T-helper 17 cell (primary cell): ENCODE results near the gene CASP8. TPM values are rescaled to one million over a fixed set of nuclear protein-coding genes. Genes with fewer than 3 reads are reported as not detected.
"Not testable (repeated sequence)": the region's sequence is repeated elsewhere in the genome, so short reads cannot be mapped to it uniquely, and the experiment has no call there.

ENCODE experiments used
- ATAC-seq: fragments of 150-1000 bp; cut with Tn5 transposase; 2 replicates; pipeline ENCODE4 v1.10.0; 2021; ENCODE audit warnings: mild to moderate bottlenecking, moderate library complexity
- DNase-seq, 3 donors: peaks; one replicate each; pipeline versions ENCODE4 v3.0.0 to v3.0.0-alpha.2; 2020 to 2021
- H3K9me3 ChIP-seq: one replicate; pipeline ENCODE4 v1.7.0; 2013; ENCODE audit warnings: low read length, mild to moderate bottlenecking; ENCODE audit not compliant: control insufficient read depth, poor library complexity, severe bottlenecking
- H3K27ac Mint-ChIP-seq: one replicate; pipeline ENCODE4 v1.8.0; 2022; ENCODE audit warnings: mild to moderate bottlenecking, moderate library complexity, mixed read lengths
- H3K27me3 Mint-ChIP-seq: one replicate; pipeline ENCODE4 v1.8.0; 2022; ENCODE audit warnings: mixed read lengths
- H3K36me3 Mint-ChIP-seq: one replicate; pipeline ENCODE4 v1.8.0; 2022; ENCODE audit warnings: low read depth, mixed read lengths
- H3K4me1 Mint-ChIP-seq: one replicate; pipeline ENCODE4 v1.8.0; 2022; ENCODE audit warnings: mild to moderate bottlenecking, mixed read lengths
- H3K4me3 Mint-ChIP-seq: one replicate; pipeline ENCODE4 v1.8.0; 2022; ENCODE audit warnings: mild to moderate bottlenecking, moderate library complexity, mixed read lengths
- total RNA-seq, 4 donors: library from RNA in 2 of 4; stranded (reverse) in 2 of 4; gene quantifications; one replicate each; pipeline ENCODE4 v1.2.3 and lab custom pipeline; 2022 to 2026

Gene CASP8
- total RNA-seq, 2 donors from 2014 or later, result 191 to 201 TPM

DNA sequence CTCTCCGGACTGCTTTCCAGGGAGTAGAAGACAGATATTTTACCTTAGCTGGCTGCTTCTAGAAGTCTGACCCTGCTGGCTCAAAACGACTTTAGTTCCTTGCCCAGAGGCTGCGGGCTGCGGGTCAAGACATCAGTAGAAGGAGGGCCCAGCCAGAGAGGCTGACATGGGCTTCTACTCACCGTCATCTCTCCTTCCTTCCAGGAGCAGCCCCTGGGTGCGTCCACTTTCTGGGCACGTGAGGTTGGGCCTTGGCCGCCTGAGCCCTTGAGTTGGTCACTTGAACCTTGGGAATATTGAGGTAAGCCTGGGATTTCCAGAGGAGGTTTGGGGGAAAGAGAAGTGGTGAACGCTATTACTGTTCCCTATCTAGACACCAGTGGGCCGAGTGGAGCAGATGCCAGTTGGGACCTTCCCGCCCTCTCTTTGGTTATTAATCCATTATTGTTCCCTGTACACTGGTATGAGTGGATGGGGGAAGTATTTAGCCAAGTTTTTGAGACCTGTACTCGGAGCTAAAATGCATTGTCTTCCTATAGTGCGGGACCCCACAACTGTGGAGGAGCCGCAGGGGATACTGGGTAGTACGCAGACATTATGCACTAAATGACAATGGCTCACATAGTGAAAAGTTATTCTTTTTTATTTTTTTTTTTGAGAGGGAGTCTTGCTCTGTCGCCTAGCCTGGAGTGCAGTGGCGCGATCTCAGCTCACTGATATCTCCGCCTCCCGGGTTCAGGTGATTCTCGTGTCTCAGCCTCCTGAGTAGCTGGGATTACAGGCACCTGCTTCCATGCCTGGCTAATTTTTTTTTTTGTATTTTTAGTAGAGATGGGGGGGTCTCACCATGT is 26.3 kb upstream of the CASP8 start:
- ATAC-seq (peak; percentile 7), DNase-seq (no peak)
- H3K9me3 ChIP-seq, result no peaks in the 10 kb centered on the region
- H3K4me1 Mint-ChIP-seq, result peaks cover 27% of the 10 kb centered on the region
- H3K27ac Mint-ChIP-seq, result peak overlapping the region; percentile 99
- H3K4me3 Mint-ChIP-seq, result peak overlapping the region; percentile 97
- peaks cover 4% of the 10 kb centered on the region for H3K36me3 Mint-ChIP-seq
- H3K27me3 Mint-ChIP-seq, result no peaks in the 10 kb centered on the region

DNA sequence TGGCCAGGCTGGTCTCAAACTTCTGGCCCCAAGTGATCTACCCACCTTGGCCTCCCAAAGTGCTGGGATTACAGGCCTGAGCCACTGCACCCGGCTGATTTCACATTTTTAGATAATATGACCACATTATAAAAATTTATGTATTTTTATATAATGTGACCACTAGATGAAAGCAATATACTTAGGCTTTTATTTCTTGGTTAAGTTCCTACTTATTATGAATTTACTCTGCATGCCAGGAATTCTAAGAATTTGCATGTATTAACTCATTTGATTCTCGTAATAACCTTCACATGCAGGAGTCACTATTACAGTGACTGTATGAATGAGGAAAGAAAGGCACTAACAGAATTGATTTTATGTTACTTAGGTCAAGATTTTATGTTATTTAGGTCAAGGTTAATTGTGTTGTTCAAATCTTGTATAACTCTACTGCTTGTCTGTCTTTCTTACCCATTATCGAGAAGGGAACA is 25.6 kb upstream of the CASP8 start:
- H3K27me3 Mint-ChIP-seq, result no peaks in the 10 kb centered on the region
- ATAC-seq, result no peak
- no peak for DNase-seq
- H3K4me3 Mint-ChIP-seq, result peak overlapping the region; percentile 97
- H3K27ac Mint-ChIP-seq, result peak overlapping the region; percentile 99
- H3K9me3 ChIP-seq, result no peaks in the 10 kb centered on the region
- H3K4me1 Mint-ChIP-seq, result peaks cover 31% of the 10 kb centered on the region
- peaks cover 8% of the 10 kb centered on the region for H3K36me3 Mint-ChIP-seq

DNA sequence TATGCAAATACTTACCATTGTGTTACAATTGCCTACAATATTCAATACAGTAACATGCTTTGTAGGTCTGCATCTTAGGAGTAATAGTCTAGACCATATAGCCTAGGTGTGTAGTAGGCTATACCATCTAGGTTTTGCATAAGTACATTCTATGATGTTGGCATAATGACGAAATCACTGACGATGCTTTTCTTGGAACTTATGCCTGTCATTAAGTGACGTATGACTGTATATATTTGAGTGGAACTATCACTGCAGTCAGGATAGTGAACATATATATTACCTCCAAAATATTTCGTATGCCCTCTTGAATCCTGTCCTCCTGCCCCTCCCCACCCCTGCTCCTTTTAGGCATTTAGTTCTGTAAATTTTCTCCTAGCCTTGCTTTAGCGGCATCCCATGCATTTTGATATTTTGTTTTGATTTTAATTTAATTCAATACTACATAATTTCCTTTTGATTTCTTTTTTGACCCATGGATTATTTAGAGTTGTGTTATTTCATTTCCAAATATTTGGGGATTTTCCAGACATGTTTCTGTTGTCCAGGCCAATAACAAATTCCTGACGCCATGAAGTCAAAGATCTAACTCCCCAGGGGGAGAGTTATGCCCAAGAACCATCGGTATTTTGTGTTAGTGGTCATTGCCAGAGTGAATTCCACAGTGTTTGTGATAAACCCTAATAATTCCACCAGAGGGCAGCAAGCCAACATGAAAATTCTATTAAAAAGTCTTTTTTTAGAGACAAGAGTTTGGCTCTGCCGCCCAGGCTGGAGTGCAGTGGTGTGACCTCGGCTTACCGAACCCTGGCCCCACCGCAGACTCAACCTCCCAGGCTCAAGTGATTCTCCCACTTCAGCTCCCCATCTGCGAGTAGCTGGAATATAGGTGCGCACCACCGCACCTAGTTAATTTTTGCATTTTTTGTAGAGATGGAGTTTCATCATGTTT is 24.2 kb upstream of the CASP8 start:
- Mint-ChIP-seq H3K27me3 (no peaks in the 10 kb centered on the region), H3K4me3 (peak overlapping the region; percentile 89), H3K27ac (peak overlapping the region; percentile 99), H3K4me1 (peaks cover 39% of the 10 kb centered on the region), H3K36me3 (peaks cover 18% of the 10 kb centered on the region)
- no peak for ATAC-seq
- peak in 2 of 3 donors; percentile 15 to 42 for DNase-seq
- H3K9me3 ChIP-seq, result no peaks in the 10 kb centered on the region

DNA sequence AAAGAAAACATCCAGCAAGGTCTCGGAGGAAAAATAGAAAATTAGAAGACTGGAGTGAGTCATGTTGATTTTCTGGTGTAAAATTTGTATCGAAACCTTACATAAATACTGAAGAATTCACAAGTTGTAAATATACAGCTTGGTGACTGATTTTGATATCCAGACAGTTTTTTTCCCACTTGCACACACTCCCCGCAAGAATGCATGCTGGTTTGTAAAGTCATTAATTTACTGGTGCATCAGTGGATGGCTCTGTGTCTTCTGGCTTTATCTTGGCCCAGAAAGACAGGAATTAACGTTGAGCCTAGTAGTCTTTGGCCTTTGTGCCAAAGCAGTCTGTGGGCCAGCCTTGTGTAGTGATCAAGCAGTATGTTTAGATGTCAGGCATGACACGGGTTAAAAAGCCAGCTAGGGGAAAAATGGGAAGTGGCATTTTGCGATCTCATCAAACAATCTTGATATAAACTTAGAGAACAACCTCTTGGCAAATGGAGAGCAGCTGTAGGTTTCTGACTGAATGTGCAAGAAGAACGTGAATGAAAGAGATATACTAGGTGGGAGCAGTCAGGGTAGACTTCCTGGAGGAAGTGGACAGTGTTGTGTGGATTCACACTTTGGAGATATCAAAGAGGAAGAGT is 22.7 kb upstream of the CASP8 start:
- H3K9me3 ChIP-seq, result no peaks in the 10 kb centered on the region
- Mint-ChIP-seq H3K4me1 (peaks cover 36% of the 10 kb centered on the region), H3K36me3 (peaks cover 19% of the 10 kb centered on the region), H3K4me3 (peak overlapping the region; percentile 60), H3K27me3 (no peaks in the 10 kb centered on the region), H3K27ac (peak overlapping the region; percentile 99)
- ATAC-seq, result no peak
- no peak for DNase-seq

DNA sequence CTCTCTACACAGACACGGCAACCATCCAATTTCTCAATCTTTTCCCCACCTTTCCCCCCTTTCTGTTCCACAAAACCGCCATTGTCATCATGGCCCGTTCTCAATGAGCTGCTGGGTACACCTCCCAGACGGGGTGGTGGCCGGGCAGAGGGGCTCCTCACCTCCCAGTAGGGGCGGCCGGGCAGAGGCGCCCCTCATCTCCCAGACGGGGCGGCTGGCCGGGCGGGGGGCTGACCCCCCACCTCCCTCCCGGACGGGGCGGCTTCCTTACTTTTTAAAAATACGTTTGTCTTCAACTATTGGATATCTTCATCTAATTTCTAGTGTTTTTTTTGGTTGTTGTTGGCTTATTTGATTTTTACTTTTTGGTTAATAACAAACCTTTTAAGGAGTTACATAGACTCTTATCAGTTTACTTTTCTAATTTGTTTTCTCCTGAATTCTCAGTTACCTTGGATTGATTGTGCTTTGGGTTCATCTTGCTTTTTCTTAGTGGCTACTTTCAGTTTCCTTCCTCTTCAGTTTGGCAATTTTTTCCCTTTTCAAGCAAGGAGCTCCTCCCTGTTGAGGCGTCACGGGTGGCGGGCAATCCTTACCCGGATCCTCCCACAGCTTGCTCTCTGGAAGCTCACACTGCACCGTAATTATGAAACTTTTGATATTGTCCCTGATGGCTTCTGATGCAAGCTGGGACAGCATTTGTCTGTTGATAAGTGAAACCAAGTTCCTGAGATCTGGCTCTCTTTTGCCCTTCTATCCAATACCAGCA is 21.0 kb upstream of the CASP8 start:
- DNase-seq, H3K9me3 ChIP-seq, ATAC-seq, H3K27me3 Mint-ChIP-seq: not testable (repeated sequence)
- Mint-ChIP-seq H3K36me3 (peaks cover 19% of the 10 kb centered on the region), H3K27ac (peak overlapping the region; percentile 94), H3K4me3 (peak overlapping the region; percentile 74), H3K4me1 (peaks cover 33% of the 10 kb centered on the region)

DNA sequence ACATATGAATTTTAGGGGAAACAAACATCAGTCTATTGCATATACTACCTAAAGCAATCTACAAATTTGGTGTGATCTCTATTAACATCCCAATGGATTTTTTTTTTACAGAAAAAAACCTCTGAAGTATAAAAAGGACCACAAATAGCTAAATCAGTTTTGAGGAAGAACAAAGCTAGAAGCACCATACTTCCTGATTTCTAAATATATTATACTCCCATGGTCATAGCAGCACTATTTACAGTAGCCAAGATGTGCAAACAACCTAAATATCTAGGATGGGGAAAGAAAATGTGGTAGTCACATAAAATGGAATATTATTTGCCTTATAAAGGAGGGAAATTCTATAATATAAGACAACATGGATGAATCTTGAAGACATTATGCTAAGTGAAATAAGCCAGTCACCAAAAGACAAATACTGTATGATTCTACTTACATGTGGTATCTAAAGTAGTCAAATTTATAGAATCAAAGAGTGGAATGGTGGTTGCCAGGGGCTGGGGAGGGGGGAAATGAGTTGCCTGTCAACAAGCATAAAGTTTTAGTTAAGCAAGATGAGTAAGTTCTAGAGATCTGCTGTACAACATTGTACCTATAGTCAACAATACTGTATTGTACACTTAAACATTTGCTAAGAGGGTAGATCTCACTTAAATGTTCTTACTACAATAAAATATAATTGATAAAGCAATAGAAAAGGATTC is 17.6 kb upstream of the CASP8 start:
- H3K4me1 Mint-ChIP-seq, result peaks cover 39% of the 10 kb centered on the region
- H3K27ac Mint-ChIP-seq, result peak overlapping the region; percentile 94
- DNase-seq (no peak), ATAC-seq (no peak)
- no peaks in the 10 kb centered on the region for H3K9me3 ChIP-seq
- no peaks in the 10 kb centered on the region for H3K27me3 Mint-ChIP-seq
- peak overlapping the region; percentile 15 for H3K4me3 Mint-ChIP-seq
- H3K36me3 Mint-ChIP-seq, result peaks cover 18% of the 10 kb centered on the region

DNA sequence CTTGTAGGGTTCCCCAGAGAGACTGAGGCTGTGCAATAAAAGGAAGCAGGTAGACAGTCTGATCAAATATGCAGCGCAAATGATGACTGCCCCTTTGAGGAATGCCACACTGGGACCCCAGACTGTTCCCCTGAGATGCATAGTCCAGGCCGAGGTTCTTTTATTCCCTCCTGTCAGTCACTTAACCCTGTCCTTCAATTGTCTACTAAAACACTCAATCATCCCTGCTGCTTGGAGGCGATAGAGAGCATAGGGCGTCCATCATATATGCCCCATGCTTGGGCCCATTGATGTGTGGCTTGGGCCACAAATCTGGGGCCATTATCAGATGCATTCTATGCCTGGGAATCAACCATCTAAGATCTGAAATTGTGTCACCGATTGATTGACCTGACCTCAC is 15.5 kb upstream of the CASP8 start:
- no peaks in the 10 kb centered on the region for H3K9me3 ChIP-seq
- Mint-ChIP-seq H3K27ac (peak overlapping the region; percentile 75), H3K27me3 (no peaks in the 10 kb centered on the region), H3K36me3 (peaks cover 13% of the 10 kb centered on the region), H3K4me3 (no peak overlapping the region), H3K4me1 (peaks cover 41% of the 10 kb centered on the region)
- DNase-seq (no peak), ATAC-seq (no peak)

DNA sequence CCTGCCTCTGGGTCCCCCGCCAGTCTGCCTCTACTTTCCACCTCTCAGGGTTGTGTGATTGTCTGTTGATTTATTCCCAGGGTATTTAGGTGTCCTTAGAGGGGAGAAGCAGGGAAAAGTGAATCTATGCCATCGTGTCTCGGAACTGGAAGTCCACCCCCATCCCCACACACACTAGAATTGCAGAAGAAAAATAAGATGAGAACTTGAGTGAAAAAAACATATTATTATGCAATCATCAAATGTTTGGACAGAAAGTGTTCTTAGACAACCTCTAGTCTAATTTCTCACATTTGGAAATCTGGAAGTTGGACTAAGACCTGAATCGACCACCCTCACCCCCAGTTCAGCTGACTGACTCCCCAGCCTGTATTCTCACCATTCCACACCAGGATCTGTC is 14.1 kb upstream of the CASP8 start:
- peaks cover 40% of the 10 kb centered on the region for H3K4me1 Mint-ChIP-seq

DNA sequence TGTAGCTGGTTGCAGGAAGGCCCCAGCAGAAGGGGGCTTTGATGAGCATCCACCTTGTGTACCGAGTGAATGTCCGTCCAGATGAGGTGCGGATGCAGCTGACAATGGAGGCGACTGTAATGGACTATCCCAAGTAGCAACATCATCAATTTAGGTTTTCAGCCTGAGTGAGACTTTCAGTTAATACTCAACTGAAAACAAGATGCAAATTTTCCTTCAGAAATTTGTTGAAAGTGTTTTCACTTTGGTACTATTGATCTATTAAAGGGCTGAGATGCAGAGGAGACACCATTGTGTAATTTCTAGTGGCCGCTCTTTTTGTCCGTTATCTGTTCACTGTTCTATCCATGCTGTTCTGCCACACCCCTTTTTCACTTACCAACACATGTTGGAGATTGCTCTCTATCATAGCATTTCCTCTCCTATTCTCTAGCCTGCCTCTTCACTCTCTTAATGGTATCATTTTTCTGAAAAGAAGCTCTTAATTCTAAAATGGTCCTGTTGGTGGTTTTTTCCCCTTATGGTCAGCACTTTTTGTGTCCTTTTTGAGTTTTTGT is 12.0 kb upstream of the CASP8 start:
- H3K27ac Mint-ChIP-seq, result peak overlapping the region; percentile 100
- peaks cover 49% of the 10 kb centered on the region for H3K4me1 Mint-ChIP-seq
- no peak for DNase-seq
- H3K36me3 Mint-ChIP-seq, result peaks cover 8% of the 10 kb centered on the region
- H3K9me3 ChIP-seq, result no peaks in the 10 kb centered on the region
- no peak overlapping the region for H3K4me3 Mint-ChIP-seq
- no peaks in the 10 kb centered on the region for H3K27me3 Mint-ChIP-seq
- no peak for ATAC-seq

More for the DNA sequence above, 14.1 kb upstream of the CASP8 start:
- Mint-ChIP-seq H3K4me3 (no peak overlapping the region), H3K27ac (peak overlapping the region; percentile 87), H3K27me3 (no peaks in the 10 kb centered on the region), H3K36me3 (peaks cover 5% of the 10 kb centered on the region)
- ATAC-seq (no peak), DNase-seq (no peak)
- no peaks in the 10 kb centered on the region for H3K9me3 ChIP-seq

DNA sequence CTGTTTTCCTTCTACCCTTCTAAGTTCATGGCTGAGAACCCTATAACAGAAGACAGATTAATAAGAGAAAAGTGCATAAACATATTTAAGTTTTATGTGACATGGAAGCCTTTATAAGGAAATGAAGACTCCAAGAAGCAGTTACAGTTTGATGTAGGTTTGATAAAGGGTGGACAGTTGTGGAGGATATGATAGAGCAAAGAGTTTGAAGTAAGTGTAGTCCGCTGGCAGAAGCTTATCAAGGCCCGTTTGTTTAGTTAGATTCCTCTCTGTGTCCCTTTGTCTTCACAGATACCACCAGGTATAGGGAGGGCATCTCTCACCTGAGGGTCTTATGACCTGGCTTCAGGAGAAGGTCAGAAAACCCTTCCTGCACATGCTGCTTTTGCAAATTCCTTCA is 10.4 kb upstream of the CASP8 start:
- Mint-ChIP-seq H3K4me1 (peaks cover 55% of the 10 kb centered on the region), H3K27ac (peak overlapping the region; percentile 100), H3K36me3 (peaks cover 8% of the 10 kb centered on the region), H3K4me3 (no peak overlapping the region), H3K27me3 (no peaks in the 10 kb centered on the region)
- no peaks in the 10 kb centered on the region for H3K9me3 ChIP-seq
- no peak for DNase-seq
- no peak for ATAC-seq

DNA sequence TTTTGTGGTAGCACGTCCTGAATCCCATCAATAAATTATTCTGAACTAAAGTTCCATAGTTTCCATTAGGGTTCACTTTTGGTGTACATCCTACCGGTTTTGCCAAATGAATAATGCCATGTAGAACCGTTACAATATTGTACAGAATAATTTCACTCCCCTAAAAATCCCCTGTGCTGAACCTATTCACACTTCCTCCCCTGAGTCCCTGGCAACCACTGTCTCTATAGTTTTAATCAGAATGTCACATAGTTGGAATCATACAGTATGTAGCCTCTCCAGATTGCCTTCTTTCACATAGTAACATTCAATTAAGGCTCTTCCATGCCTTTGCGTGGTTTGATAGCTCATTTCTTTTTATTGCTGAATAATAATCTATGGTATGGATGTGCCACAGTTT is 9.6 kb upstream of the CASP8 start:
- no peak for DNase-seq
- H3K27ac Mint-ChIP-seq, result peak overlapping the region; percentile 100
- H3K36me3 Mint-ChIP-seq, result peaks cover 8% of the 10 kb centered on the region
- no peak for ATAC-seq
- H3K27me3 Mint-ChIP-seq, result no peaks in the 10 kb centered on the region
- peaks cover 56% of the 10 kb centered on the region for H3K4me1 Mint-ChIP-seq
- H3K9me3 ChIP-seq, result no peaks in the 10 kb centered on the region
- H3K4me3 Mint-ChIP-seq, result peak overlapping the region; percentile 28
